HFF-Myc (cell line): ENCODE data around the gene CKLF.

Experiments
- DNase-seq: peaks from one replicate; pipeline ENCODE4 v3.0.0-alpha.2; 2011; ENCODE audit warnings: low read depth; ENCODE audit errors: extremely low read depth
- H3K4me3 ChIP-seq: replicated peaks from 2 replicates; pipeline ENCODE4 v1.5.1; 2011; ENCODE audit warnings: low read depth, mild to moderate bottlenecking, control low read depth, low read length
- CTCF ChIP-seq: IDR thresholded peaks from 2 replicates; pipeline ENCODE4 v1.5.1; 2012; ENCODE audit warnings: mild to moderate bottlenecking, low read depth, low read length, control low read depth; ENCODE audit errors: missing control alignments

Gene CKLF

GRCh38 chr16:66525396-66526180, 26.8 kb upstream of the CKLF start:
- no peak for DNase-seq
- no peak for TF ChIP-seq CTCF
- H3K4me3 ChIP-seq = no peak overlapping the region

- no peak for DNase-seq
Observed at GRCh38 chr16:66528294-66528693, 24.1 kb upstream of the CKLF start.

DNA sequence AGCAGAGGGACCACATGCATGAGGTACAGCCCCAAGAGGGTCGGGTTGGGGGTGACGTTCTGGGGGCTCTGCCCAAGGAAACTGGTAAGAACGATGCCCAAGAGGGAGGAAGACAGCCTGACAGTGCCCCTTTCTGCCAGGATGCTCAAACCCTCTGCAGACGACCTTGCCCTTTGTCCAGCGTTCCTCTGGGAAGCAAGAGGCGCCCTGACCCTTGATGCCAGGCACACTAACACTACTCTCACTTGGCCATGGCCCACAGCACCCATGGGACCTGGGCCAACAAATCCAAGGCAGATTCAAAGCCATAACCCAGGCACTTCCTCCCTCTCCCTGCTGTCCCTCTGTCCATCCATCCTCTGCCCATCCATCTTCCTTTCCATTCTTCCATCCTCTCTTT, 22.9 kb upstream of the CKLF start:
- no peak for TF ChIP-seq CTCF

More at GRCh38 chr16:66528294-66528693, 24.1 kb upstream of the CKLF start:
- H3K4me3 ChIP-seq = no peak overlapping the region
- TF ChIP-seq CTCF = no peak

GRCh38 chr16:66534376-66534799, 18.0 kb upstream of the CKLF start:
- DNase-seq = no peak
- no peak for TF ChIP-seq CTCF
- no peak overlapping the region for H3K4me3 ChIP-seq

More for the DNA sequence above, 22.9 kb upstream of the CKLF start:
- no peak overlapping the region for H3K4me3 ChIP-seq
- no peak for DNase-seq

- H3K4me3 ChIP-seq = no peak overlapping the region
- no peak for DNase-seq
- TF ChIP-seq CTCF = no peak
Observed at GRCh38 chr16:66536525-66536924, 15.9 kb upstream of the CKLF start.

DNA sequence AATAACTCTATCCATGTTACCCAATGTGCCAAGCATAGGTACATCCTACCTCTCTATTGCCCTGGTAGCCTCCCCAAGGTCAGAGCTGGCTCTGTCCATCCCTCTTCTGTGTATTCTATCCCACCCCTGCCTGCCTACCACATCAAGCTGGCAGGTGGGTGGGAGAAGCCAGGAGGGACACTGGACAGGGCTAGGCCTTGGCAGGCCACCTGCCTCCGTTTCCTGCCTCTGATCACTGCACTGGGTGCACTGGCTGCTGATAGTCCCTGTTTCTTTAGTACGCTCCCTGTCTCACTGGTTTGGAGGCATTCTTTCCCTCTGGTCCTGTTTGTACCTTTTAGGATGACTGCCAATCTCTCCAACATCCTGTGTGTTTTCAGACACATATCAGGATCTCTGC, 15.1 kb upstream of the CKLF start:
- TF ChIP-seq CTCF = no peak
- no peak overlapping the region for H3K4me3 ChIP-seq
- no peak for DNase-seq
